GM19193 (cell line): ENCODE results near the gene IL10RB.

Experiments used
- POLR2A ChIP-seq: IDR thresholded peaks from 4 replicates; pipeline ENCODE4 v1.6.1; 2011; ENCODE audit not compliant: insufficient read depth, insufficient read length; ENCODE audit errors: extremely low read depth

Gene IL10RB

DNA sequence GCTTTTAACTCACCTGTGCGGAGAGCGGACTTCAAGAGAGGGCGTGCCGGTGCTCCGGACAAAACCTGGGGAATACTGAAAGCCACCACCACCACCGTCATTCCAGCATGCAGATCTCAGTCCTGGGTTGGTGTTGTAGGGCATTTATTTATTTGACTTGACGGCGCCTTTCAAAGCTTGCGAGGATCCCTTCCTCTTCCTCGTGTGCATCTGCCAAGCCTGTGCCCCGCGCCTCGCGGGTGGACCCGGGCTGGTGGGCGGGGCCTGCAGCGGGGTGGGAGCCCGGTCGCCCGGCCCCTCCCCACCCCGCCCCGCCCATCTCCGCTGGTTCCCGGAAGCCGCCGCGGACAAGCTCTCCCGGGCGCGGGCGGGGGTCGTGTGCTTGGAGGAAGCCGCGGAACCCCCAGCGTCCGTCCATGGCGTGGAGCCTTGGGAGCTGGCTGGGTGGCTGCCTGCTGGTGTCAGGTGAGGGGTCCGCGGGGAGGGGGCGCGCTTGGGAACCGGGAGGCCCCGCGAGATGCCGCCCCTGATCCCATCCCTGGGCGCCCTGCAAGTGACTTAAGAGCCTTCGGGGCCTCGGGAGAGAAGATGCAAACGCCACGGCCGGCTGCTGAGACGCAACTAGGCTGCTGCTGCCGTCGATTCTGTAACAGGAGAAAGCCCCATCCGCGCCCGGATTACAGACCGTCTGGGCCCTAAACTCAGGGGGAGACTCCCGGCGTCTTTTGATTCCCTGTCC, at the start of gene IL10RB:
TSS of gene IL10RB (plus strand) at position 318 of the 739 bp plus-strand sequence. CDS start at position 417, 99 bp downstream.
- peak; percentile 71 for TF ChIP-seq POLR2A

DNA sequence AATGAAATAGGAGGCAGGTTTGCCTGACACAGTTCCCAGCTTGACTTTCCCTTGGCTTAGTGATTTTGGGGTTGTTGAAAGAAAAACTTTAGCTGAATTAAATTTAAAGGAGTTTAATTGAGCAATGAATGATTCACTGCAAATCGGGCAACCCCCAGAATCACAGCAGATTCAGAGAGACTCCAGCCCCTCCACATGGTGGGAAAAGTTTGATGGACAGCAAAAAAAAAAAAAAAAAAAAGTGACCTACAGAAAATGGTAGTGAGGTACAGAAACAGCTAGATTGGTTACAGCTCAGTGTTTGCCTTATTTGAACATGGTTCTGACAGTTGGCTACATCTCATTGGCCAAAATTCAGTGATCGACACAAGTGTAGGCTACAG, 49.0 kb upstream of the IL10RB start:
- no peak for TF ChIP-seq POLR2A

DNA sequence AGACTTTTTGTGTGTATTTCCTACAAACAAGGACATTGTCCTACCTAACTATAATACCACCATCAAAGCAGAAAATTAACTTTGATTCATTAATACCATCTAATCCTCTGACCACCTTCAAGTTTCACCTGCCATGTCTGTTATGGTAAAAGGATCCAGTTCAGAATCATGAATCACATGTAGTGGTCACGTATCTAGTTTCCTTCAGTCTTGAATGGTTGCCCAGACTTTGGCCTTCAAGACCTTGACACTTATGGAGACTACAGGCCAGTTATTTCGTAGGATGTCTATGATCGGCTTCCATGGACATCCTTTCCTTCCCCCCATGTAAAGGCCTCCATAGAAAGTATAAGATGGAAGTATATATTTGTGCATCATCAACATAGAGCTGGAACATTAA, 46.9 kb upstream of the IL10RB start:
- no peak for TF ChIP-seq POLR2A

DNA sequence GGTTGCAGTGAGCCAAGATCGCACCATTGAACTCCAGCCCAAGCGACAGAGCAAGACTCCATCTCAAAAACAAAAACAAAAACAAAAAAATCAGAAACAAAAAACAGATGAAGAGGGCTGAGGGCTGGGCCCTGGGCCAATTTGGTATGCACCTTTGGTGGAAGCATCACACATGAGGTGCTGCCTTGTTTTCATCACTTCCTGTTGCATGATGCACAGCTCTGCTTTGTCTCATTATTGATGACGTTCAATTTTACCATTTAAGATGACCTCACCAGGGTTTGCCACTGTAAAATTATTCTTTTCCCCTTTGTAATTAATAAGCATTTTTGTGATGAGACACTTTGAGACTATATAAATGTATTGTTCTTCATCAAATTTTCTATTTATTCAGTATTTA, 46.2 kb upstream of the IL10RB start:
- no peak for TF ChIP-seq POLR2A

DNA sequence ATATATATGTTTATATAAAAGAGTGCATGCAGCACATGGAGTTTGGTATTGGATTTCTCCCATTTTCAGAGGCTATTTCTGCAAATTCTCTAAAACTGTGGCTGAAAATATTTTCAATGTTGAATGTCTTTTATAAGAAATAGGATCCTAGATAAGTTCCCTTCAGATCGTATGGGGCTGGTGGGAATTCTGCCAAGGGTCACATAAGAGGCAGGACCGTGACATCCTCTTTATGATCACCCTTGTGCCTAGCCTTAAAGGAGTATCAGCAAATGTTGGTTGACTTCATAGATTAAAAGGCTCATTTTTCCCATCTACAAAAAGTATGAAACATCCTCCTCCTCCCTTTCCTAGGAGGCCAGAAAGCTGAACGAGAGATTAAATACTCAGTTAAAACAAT, 37.7 kb upstream of the IL10RB start:
- no peak for TF ChIP-seq POLR2A

DNA sequence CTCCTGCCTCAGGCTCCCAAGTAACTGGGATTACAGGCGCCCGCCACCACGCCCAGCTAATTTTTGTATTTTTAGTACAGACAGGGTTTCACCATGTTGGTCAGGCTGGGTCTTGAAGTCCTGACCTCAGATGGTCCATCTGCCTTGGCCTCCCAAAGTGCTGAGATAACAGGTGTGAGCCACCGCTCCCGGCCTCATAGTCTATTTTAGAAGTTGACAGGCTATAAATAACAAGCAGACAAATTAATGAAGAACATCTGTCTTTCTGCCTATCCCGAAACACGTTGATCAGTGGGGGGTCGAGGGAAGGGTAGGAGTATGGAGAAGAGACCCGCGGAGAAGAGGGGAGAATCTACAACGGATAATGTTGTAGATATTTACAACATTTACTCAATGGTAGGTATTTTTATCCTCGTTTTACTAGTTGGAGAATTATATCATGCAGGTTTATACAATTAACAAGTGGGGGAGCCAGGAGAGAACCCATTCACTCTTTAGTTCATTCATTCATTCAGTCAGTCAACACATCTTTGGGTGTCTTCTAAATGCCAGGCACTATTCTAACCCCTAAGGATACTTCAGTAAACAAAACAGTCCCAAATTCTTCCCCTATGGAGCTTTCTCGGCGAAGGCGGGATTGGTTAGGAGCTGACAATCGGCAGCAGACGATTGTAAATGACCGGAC, 36.9 kb upstream of the IL10RB start:
- no peak for TF ChIP-seq POLR2A

DNA sequence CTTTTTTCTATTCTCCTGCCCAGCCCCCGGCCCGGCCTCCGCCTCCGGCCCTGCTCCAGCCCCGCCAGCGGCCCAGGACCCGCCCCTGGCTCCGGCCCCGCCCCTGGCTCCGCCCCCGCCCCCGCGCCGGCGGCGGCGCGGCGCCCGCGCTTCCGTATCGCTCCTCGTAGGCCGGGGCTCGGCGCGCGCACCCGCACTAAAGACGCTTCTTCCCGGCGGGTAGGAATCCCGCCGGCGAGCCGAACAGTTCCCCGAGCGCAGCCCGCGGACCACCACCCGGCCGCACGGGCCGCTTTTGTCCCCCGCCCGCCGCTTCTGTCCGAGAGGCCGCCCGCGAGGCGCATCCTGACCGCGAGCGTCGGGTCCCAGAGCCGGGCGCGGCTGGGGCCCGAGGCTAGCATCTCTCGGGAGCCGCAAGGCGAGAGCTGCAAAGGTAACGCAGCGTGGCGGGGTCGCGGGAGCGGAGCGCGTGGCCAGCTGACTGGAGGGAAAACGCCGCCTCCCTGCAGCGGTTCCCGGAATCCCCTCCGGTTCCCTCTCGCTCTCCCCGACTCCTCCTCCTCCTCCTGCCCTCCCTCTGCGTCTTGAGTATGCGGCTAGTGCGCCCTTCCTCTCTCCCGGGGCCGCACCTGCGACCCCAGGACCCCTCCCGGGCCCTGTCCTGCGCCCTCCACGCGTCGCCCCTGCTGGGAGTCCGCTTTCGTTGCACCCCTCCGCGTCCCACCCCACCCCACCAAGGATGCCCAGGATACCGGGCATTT, 36.2 kb upstream of the IL10RB start, which contains the start of gene IFNAR2:
TSS of gene IFNAR2 (plus strand) at position 155 of the 761 bp plus-strand sequence. CDS start 11,985 bp downstream, outside the sequence.
- TF ChIP-seq POLR2A: peak; percentile 66

DNA sequence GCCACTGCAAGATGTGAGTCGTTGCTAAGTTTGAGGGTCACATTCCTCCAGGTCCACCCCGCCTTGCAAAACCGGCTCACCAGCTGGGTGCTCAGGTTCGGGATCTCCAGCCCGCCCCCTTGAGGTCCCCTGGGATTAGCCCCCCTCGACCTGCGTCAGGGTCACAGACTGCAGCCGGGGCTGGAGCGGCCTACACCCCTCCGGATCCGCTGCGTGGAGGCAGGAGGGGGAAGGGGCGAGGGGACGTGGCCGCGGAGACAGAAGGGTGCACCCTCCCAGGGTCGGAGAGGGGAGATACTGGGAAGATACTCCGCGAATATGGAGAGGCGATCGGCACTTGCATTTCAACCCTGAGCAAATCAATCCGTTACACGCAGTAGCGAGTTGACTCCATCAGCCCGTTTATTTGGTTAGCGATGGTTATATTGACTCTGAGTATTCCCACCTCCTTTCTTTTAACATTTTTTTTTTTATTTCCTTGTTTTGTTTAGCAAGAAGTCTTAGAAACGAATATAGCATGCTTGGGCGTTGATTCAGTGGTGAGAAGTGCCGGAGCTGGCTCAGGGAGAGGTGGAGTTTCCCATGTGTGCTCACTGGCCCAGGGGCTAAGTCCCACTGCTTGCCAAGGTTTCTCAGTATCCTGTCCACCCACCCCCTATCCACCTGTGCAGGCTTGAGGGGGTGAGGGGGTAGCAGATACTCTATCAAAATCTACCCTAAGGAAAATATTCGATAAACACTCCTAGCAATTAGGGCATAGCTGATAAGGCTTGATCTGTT, 35.4 kb upstream of the IL10RB start:
- no peak for TF ChIP-seq POLR2A

DNA sequence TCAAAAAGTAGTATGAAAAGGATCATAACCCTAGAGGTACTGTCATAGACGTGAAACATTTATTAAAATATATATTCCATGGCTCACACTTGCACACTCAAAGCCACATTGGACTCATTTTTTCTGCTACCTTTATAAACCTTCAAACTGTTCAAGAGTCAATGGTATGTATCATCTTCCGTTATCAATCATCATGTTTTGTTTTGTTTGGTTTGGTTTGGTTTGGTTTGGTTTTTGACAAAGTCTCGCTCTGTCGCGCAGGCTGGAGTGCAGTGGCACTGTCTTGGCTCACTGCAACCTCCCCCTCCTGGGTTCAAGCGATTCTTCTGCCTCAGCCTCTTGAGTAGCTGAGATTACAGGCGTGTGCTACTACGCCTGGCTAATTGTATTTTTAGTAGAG, 34.6 kb upstream of the IL10RB start:
- TF ChIP-seq POLR2A: no peak

DNA sequence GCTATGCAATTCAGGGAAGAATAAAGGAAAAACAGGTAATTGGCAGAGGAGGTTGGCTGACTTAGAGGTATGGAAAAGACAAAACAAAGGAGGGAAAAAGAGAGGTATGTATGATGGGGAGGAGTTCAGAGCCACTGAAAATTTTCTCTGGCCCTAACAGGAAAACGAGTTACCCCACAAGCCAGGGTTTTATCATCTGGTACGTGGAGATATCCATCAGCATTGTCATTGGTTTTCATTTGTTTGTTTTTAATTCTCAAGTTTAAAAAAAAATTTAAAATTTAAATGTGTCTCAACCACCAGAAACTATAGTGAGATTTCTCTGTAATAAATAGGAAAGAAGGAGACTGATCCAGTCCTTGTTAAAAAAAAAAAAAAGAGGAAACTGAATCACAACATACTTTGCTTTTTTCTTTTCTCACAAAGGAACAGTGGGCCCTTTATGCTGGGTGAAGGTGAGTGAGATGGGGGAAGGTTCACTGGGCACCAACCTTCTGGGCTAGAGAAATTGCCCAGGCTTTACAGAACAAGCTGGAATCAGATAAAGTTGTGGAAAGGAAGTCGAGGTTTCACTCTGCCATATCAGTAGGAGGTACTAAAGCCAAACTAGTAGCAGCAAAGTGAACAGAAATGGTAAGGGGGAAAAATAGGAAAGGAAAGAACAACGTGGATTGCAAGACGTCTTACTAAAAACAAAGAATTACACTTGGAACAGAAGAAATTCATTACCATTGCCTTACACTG, 33.7 kb upstream of the IL10RB start:
- TF ChIP-seq POLR2A: no peak

DNA sequence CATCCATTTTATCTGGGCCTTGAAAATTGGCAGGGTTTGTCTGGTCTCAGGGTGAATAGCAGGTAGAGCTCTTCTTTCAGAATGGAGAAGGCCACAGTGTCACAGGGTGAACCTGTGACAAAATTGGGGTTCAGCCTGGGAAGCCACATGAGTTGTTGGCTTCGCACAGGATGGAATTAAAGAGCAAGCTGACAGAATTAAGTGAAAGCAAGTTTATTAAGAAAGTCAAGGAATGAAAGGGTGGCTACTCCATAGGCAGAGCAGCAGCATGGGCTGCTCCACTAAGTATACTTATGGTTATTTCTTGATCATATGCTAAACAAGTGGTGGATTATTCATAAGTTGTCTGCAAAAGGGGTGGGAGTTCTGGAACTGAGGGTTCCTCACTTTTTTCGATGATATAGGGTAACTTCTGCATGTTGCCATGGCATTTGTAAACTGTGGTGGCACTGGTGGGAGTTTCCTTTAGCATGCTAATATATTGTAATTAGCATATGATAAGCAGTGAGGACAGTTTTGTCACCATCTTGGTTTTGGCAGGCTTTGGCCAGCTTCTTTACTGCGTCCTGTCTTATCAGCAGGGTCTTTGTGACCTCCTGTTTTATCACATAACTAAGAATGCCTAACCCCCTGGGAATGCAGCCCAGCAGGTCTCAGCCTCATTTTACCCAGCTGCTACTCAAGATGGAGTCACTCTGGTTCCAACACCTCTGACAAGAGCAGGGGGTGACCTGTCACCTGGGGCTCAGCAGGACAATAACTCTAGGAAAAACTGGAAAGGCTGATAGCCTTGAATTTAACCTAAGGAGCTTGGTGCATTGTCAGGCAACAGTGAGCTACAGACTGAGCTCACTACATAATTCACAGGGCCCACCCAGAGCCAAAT, 31.3 kb upstream of the IL10RB start:
- no peak for TF ChIP-seq POLR2A

DNA sequence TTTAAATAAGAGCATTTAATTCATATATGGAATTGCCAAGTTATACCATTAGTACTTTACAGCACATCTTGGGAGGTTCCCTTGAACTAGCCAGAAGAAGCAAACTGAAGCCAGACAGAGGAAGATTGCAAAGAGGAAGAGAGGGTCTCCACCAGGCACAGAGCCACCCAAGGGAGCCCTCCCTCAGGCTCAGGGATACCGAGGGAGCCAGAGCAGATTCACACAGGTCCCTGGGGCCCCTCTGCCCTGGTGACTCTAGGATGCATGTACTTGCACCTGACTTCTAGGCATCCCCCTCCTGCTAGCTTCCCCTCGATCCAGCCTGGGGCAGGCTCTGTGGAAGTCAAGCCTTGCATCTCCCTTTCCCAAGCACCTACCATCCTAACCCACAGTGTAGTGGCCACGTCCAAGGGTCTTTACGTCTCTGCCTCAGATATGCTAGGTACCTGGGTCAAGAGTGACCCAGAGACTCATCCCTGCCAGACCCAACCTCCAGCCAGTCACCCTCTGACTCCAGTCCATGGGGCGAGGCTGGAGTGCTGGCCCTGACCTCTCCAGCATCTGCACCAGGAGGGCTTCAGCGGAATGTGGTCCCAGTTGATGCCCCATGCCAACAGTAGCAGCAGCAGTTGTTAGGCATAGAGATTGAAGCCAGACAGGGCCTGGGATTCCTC, 30.0 kb upstream of the IL10RB start:
- TF ChIP-seq POLR2A: no peak

DNA sequence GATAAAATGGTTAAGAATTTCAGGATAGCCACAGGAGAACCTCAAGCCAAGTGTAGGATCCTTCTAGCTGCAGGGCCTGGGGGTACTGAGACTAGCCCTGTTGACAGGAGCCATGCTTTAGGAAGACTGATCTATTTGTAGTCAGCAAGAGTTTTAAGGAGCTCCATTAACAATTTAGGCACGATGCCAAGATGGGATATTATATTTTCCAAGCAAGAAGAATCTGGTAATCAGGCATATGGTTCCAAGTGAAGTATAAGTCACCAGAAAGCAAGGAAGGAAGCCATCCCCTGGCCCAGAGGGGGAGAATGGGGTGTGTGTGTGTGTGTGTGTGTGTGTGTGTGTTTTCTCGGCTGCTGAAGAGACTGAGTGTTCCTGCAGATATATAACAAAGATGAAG, 29.4 kb upstream of the IL10RB start:
- TF ChIP-seq POLR2A: no peak
